GM21576 (cell line): ENCODE results near the gene ENPP5.
"Not testable (repeated sequence)": the region's sequence is repeated elsewhere in the genome, so short reads cannot be mapped to it uniquely, and the experiment has no call there.

Source experiments
- ATAC-seq: cut with Tn5 transposase; IDR thresholded peaks from one replicate; pipeline ENCODE4 v1.9.1; 2021; ENCODE audit warnings: mild to moderate bottlenecking, moderate library complexity; ENCODE audit not compliant: unreplicated experiment

The ENPP5 gene

DNA sequence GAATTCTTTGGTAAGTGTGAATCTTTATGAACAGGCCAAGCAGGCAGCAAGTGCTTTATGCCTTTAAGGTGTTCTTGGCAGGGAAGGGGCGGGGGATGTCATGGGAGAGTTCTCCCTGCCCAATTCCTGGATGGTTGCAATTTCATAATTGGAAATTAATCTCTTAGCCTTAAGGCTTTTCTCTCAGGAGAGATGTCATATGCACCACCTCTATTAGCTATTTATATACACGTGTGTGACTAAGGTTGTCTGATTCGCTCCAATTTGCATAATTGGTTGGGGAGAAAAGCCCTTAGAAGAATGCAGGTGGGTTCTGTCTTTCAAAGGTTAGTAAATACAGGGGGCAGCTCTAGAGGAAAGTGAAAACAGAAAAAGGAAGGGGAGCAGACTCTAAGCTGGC, 5.2 kb upstream of the ENPP5 start:
- peak; percentile 47 for ATAC-seq

DNA sequence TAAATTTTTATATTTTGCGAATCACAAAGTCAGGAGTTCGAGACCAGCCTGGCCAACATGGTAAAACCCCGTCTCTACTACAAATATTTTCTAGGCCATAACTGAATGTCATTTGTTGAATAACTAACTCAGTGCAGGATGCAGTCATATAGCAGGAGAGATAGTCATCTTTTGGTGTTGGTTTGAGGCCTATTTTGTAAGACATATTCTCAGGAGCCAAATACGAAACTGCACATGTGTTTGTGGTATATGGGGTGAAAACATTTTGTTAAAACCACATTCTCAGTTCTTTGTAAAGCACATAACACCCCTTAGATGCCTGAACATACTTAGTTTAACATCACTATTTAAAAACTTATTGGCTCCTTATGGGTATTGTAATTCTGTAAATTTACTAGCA, 4.7 kb upstream of the ENPP5 start:
- peak; percentile 77 for ATAC-seq

DNA sequence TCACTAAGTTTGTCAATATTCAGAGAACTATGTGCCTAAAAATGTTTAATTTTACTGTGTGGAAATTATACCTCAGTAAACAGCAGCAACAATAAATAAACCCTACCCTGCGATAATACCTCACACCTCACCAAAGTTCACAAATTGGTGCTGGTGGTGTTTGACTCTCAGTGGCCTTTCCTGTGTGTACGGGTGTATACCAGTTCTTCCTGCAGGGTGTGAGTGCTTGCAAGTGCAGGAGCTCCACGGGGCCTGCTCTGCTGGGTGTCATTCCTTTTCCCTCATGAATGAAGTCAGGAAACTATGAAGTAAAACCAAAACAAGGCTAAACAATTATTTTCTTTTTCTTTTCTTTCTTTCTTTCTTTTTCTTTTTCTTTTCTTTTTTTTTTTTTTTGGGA, 4.1 kb upstream of the ENPP5 start:
- ATAC-seq: no peak

DNA sequence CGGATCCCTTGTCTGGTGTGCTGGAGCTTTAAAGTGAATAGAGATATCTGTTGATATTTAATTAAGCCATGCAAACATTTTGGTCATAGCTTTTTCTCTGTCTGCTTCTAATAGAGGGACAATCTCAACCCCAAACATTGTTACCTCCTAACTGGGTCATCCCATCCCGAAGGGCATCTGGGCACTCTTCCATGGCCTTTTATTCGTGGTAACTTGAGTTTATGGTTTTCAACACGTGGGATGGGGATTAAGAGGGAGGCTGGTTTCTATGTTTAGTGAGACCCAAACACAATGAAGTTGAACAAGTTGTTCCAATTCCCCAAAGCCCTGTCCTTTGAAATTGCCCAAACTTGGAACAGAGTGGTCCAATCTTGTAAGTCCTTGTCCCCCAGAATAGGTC, 1.4 kb upstream of the ENPP5 start:
- no peak for ATAC-seq

DNA sequence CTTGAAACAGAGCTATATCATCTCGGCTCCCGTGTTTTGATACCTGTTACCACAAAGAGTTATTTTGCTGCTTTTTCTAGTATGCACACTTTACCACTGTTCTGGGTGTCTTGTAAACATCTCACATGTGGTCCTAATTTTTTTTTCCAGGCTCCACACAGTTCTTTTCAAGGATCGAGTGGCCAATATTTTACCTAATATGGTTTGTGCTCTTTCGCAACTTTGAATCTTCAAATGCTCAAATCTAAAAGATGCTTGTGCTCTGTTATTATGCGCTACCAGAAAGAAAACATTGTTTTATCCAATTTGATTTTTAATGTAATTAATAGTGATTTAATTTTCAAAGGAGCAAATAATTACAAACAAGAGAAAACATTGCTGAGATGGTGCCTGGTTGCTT, 10.7 kb downstream of the ENPP5 start:
- ATAC-seq: no peak

DNA sequence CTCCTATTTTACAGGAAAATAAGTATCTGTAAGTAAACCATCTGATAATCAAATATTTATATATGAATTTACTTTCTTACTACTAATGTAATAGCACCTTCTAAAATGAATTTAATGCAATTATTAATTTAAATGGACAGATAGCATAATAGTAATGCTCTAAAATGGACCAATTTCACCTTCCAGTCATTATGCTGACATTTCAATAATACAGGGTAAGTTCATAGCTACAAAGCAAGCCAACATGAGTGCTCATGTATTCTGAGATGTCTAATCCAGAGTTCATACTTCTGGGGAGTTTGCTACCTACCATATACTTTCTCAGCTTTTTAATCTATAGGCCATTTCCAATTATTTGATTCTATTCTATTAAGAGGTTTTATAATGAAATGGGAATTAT, 11.6 kb downstream of the ENPP5 start:
- ATAC-seq: no peak

DNA sequence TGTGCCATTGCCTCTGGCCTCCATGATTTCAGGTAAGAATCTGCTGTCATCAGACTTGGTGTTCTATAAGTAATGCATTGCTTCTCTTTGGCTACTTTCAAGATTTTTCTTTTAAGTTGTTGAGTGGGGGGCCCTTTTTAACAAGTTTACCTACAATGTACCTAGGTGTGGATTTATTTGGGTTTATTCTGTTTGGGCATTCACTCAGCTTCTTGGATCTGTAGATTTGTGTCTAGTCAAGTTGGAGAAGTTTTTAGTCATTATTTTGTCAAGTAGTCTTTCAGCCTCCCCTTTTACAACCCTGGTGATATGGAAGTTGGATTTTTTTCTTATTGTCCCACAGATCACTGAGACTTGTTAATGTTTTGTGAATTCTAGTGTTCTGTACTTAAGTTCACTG, 14.1 kb downstream of the ENPP5 start:
- no peak for ATAC-seq

DNA sequence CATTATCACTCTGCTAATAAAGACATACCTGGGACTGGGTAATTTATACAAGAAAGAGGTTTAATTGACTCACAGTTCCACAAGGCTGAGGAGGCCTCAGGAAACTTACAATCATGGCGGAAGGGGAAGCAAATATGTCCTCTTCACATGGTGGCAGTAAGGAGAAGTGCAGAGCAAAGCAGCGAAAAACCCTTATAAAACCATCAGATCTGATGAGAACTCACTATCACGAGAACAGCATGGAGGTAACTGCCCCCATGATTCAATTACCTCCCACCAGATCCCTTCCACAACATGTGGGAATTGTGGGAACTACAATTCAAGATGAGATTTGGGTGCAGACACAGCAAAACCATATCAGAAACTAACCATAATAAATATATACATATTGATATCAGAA, 21.7 kb downstream of the ENPP5 start:
- ATAC-seq: not testable (repeated sequence)

DNA sequence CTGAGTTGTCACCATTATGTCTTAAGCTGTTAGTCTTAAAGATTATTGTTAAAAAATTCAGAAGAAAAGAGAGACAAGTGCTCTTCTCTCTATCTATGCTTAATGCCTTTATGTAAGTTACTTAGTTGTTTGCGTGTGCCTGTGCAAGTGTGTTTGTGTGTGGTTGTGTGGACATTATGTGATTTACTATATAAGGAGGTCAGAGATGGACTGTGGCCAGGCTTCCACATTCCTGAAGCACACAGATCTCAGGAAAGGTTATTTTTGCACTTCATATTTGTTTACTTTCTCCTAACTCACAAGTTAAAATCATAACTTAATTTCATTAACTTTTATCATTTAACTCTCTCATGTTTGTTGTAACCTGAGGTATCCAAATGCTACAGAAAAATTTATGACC, 26.5 kb downstream of the ENPP5 start:
- no peak for ATAC-seq

DNA sequence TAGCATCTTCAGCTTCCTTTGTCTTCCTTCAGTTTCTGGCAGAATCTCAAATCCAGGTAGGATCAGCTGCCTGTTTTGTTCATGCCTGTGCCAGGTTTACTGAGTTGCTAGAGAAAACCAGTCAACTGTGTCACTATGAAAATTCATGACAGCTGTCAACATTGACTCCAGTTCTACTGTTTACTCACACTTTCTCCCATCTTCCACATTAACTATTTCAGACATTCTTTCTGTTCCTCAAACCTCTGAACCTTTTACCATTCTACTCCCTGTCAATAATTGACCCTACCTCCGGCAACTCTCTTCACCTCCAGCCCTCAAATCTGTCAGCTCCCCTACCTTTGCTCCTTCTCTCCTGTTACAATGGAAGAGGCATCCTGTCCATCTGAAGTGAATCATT, 32.5 kb downstream of the ENPP5 start:
- ATAC-seq: peak; percentile 86

DNA sequence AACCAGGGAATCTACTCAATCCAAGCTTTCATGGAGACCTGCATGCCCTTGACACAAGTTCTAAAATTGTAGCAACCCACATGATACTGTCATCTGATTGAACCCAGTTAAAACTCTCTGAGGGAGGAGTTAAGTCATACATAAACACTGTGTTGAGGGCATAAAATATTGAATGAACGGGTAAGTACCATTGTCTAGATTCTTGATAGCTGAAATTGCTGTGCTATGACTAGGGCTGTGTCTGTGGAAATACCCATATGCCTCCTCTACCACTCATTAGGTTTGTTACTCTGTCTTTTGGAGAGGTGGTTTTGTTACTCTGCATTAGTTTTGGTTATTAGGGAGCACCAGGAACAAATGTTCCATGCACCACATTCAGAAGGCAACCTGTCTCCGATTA, 33.4 kb downstream of the ENPP5 start:
- ATAC-seq: no peak

DNA sequence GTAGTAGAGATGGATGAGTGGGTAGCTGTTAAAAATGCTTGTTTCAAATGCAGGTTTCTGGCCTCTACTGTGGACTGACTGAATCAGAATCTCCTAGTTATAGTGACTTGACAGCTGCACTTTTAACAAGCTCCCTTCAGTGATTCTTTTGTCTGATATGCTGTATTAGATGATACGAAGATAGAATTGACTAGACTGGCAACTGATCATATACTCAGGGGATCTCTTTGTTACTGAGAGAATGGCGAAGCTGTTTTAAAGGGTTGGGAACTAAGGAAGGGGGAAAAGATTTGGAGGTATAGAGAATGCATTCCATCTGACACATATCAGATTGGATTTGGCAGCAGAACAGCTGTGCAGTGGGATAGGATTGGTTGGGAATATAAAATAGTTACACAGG, 33.9 kb downstream of the ENPP5 start:
- no peak for ATAC-seq

DNA sequence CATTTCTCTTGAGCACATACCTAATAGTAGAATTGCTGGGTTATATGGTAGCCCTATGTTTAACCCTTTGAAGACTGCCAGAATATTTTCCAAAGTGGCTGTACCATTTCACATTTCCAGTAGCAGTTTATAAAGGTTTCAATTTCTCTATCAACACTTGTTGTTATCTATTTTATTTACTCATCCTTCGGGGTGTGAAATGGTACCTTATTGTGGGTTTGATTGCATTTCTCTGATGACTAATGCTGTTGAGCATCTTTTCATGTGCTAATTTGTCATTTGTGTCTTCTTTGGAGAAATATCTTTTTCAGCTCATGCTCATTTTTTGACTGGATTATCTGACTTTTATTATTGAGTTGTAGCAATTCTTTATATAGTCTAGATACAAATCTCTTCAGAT, 35.6 kb downstream of the ENPP5 start:
- no peak for ATAC-seq

DNA sequence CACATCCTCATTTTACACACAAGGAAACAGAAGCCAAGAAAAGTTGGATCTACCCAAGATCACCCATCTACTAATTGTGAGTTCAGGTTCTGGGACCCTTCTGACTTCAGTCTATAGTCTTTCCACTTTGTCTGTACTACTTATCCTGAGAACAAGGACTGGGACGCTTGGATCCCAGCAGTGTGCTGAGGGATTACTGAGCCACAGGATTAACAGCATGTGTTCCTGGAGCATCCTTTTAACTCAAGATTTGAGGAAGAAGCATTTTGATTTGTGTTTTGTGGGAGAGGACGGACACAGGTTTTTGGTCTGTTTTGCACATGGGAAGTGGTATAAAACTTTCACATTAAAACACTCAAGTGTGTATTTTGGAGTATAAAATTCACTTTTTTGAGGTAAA, 36.6 kb downstream of the ENPP5 start:
- no peak for ATAC-seq

DNA sequence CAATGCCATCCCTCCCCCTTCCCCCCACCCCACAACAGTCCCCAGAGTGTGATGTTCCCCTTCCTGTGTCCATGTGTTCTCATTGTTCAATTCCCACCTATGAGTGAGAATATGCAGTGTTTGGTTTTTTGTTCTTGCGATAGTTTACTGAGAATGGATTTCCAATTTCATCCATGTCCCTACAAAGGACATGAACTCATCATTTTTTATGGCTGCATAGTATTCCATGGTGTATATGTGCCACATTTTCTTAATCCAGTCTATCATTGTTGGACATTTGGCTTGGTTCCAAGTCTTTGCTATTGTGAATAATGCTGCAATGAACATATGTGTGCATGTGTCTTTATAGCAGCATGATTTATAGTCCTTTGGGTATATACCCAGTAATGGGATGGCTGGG, 39.5 kb downstream of the ENPP5 start:
- ATAC-seq: not testable (repeated sequence)

DNA sequence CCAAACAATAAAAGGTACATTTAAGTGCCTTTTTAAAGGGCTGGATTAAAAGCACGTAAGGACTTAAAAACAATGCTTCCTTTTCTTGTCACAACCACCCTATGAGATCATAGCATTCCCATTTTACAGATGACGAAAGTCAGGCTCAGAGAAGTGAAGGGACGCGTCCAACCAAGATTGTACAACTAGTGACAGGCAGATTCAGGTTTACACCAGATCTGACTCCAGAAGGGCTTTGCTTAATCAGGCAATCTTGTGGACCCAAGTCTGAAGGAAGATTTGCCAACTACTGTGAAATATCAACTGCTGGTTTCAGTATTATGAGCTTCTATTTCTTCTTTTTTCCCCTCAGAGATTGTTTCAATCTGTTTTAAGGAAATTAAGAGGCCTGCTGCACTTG, 40.1 kb downstream of the ENPP5 start:
- ATAC-seq: no peak

DNA sequence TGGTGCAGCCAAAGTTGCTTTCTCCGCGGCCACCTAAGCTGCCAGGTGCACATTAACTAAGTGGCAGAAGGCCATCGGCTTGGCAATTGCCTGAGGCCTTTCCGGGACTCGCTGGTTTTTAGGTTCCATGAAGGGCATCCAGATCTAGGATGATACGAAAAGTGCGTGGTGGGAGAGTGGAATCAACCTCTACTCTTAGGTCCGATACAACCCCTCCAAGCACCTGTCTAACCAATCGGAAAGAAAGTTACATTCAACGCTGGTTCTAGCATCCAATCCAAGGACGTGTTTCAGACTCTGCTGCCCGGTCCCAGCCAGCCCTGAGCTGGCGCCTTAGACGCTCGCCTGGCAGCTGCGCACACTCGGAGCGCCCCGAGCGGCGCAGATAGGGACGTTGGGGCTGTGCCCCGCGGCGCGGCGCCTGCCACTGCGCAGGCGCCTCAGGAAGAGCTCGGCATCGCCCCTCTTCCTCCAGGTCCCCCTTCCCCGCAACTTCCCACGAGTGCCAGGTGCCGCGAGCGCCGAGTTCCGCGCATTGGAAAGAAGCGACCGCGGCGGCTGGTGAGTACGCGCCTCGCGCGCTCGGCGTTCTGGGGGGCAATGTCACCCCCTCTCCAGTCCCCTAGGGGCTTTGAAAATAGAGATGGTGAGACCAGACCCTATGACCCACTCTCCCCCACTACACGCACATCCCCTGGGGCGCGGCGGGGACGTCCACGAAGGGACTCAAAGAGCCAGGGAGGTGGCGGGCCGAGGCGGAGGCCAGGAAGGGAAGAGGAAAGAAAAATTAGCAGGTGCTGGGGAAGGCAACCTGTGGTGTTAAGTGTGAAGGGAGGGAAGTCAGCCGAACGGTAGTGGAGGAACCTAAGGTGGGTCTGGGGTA, 40.9 kb downstream of the ENPP5 start, which contains the start of gene ENPP4:
TSS of gene ENPP4 (plus strand) at position 361 of the 883 bp plus-strand sequence. CDS start 9,595 bp downstream, outside the sequence.
- ATAC-seq: peak; percentile 96

DNA sequence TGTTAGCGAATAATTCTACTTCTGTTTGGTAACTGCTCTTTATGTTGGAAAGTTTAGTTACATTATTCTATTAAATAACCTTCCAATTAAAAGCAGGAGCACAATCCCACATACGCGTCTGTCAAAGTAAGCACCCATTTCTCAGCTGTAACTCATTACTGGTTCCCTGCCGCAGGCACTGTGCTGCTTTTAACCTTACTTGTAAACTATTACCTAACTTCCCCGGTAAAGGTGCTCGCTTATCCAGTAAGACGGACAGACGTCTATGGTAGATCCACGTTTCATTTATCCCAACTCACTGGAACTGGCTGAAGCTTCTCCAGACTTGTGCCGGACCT, 41.5 kb downstream of the ENPP5 start:
- peak; percentile 6 for ATAC-seq

DNA sequence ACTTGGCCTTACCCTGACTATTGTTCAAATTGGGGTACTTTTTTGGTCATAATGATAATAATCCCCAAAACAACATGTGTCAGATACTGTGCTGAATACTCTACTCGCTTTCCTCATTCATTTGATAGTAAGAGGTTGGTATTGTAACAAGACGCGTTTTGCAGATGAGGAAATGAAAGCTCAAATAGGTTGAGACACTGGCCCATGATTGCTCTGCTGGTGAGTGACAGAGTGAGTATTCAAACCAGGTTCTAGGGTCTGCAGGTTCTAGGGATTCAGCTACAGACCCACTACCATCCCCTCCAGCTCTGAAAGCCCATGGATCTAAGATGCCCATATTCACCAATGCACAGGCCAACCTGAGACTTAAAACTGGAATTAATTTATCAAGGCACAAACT, 42.3 kb downstream of the ENPP5 start:
- peak; percentile 35 for ATAC-seq

DNA sequence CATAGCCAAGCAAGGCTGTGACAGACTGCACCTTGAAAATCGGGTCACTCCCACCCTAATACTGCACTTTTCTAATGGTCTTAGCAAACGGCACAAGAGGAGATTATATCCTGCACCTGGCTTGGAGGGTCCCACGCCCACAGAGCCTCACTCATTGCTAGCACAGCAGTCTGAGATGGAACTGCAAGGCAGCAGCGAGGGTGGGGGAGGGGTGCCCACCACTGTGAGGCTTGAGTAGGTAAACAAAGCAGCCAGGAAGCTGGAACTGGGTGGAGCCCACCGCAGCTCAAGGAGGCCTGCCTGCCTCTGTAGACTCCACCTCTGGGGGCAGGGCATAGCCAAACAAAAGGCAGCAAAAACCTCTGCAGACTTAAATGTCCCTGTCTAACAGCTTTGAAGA, 51.1 kb downstream of the ENPP5 start:
- ATAC-seq: not testable (repeated sequence)

DNA sequence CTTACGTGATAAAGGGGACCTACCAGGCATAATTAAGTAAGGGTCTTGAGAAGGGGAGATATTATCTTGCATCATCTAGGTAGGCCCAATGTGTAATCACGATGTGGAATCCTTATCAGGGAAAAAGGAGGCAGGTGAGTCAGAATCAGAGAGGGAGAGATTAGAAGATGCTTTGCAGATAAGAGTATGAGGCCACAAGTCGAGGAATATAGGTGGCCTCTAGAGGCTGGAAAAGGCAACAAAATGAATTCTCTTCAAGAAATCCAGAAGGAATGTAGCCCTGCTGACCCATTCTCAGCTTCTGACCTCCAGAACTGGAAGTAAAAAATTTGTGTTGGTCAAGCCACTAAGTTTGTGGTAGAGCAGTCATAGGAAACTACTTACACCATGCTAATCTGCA, 51.9 kb downstream of the ENPP5 start:
- ATAC-seq: no peak

DNA sequence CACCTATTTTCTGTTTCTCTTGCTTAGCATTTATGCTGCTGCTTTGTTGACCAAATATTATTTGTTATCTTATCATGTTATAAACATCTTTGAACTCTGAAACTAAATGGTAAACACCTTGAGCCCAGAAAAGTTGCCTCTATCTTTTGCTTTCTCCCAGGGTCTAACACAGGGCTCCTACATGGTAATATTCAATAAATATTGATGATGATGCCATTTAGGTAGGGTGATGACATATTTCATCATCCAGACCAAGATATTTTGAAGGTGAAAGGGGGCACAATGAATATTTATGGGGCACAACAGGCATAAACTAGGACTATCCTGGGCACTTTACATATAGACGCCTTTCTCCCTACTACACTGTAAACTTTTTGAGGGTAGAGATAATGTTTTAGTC, 52.6 kb downstream of the ENPP5 start:
- no peak for ATAC-seq

DNA sequence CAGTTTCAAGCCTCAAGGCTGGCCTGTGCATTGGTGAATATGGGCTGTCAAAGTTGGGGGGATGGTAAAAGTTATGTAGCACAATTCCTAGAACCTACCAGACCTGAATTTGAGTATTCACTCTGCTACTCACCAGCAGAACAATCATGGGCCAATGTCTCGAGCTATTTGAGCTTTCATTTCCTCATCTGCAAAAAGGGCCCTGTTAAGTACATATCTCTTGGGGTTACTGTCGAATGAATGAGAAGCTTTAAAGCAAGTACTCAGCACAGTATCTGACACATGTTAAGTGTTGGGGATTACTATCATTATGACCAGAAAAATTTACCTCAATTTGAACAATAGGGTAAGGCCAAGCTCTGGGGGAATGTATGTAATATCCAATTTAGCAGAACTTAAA, 54.5 kb downstream of the ENPP5 start:
- ATAC-seq: no peak
